CD4-positive, alpha-beta T cell treated with Interleukin-4 for 1 hour (primary cell): ENCODE results near the gene NCR1.
A peak's percentile ranks its signal among the peaks of the same experiment; 100 is the strongest.
"Not testable (repeated sequence)": the region's sequence is repeated elsewhere in the genome, so short reads cannot be mapped to it uniquely, and the experiment has no call there.

Experiments
- DNase-seq, 2 donors: peaks; one replicate each; pipeline ENCODE4 v3.0.0-alpha.2; 2020 to 2022

NCR1 gene

GRCh38 chr19:54905803-54906511 lies at the start of gene NCR1:
TSS of gene NCR1 (plus strand) at chr19:54906148. CDS start at chr19:54906188, 40 bp downstream.
- DNase-seq = peak; percentile 28 to 53

DNA sequence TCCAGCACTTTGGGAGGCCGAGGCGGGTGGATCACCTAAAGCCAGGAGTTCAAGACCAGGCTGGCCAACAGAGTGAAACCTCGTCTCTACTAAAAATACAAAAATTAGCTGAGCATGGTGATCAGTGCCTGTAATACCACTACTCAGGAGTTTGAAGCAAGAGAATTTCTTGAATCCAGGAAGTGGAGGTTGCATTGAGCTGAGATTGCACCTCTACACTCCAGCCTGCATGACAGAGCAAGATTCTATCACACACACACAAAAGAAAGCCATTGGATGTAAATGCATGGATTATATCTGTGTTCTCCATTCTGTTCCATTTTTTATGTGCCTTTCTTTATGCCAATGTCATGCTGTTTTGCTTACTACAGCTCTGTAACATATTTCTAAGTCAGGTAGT lies 47.5 kb upstream of the NCR1 start:
- not testable (repeated sequence) for DNase-seq

- peak in 1 of 2 donors; percentile 64 for DNase-seq
These were observed 46.5 kb upstream of the NCR1 start for GRCh38 chr19:54859421-54859820.

- DNase-seq = not testable (repeated sequence)
These were observed 42.5 kb upstream of the NCR1 start for GRCh38 chr19:54863459-54863858.

DNA sequence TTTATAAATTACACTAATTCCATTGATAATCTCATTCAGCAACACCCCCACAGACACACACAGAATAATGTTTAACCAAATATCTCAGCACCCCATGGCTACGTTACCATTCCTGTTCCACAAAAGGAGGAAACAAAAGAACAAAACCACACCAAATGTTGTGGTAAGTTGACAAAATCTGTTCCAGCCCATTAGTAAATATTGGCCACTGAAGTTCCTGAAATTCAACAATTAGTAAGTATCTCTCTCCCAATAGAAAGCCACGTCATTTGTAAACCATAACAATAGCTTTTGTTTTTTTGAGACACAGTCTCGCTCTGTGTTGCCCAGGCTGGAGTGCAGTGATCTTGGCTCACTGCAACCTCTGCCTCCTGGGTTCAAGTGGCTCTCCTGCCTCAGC lies 34.3 kb upstream of the NCR1 start:
- DNase-seq = no peak

DNA sequence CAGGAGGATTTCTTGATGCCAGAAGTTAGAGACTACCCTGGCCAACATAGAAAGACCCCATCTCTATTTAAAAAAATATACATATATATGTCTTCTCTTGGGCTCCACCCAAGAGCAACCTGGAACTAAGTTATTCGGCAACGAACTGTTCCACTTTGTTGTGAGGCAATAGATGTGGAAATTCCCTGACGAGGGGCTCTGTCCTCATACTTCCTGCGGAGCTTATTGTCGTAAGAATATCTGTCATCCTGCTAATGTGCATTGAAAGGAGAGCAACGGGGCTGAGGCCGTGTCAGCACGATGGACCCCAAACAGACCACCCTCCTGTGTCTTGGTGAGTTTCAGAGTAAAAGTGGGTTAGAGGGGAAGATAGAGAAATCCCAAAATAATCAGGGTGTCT lies 32.0 kb upstream of the NCR1 start, which contains the start of gene FCAR:
TSS of gene FCAR (plus strand) at position 246 of the 400 bp plus-strand sequence. CDS start at position 301, 55 bp downstream.
- DNase-seq = peak in 1 of 2 donors; percentile 72

- peak in 1 of 2 donors; percentile 4 for DNase-seq
These were observed 30.4 kb upstream of the NCR1 start for GRCh38 chr19:54875506-54875905.

DNA sequence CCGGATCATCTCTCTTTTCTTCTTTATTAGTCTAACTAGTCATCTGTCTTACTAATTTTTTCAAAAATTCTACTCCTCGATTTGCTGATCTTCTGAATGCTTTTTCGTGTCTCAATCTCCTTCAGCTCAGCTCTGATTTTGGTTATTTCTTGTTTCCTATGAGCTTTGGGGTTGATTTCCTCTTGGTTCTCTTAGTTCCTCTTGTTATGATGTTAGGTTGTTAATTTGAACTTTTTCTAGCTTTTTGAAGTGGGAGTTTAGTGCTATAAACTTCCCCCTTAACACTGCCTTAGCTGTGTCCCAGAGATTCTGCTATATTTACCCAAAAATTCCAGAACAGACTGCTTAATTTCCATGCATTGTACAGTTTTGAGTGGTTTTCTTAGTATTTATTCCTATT lies 28.5 kb upstream of the NCR1 start:
- no peak for DNase-seq

GRCh38 chr19:54881884-54882283 lies 24.1 kb upstream of the NCR1 start:
- no peak for DNase-seq

DNA sequence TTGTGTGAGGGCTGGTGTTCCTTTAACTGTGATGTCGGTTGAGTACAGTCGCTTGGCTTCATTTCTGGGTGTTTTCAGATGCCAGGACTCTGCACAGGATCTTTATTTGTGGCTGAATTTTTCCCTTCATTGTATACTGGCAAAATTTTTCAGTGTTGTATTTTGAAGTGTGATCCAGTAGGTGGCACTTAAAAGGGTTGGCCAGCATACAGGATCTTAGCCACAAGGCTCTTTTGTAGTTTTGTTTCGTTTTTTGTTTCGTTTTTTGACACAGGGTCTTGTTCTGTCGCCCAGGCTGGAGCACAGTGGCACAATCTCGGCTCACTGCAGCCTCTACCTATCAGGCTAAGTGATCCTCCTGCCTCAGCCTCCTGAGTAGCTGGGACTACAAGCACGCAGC lies 23.2 kb upstream of the NCR1 start:
- DNase-seq = peak in 1 of 2 donors; percentile 31

GRCh38 chr19:54883228-54883627 lies 22.7 kb upstream of the NCR1 start:
- DNase-seq = no peak

- DNase-seq = no peak
These were observed 17.7 kb upstream of the NCR1 start for GRCh38 chr19:54888239-54888638.

DNA sequence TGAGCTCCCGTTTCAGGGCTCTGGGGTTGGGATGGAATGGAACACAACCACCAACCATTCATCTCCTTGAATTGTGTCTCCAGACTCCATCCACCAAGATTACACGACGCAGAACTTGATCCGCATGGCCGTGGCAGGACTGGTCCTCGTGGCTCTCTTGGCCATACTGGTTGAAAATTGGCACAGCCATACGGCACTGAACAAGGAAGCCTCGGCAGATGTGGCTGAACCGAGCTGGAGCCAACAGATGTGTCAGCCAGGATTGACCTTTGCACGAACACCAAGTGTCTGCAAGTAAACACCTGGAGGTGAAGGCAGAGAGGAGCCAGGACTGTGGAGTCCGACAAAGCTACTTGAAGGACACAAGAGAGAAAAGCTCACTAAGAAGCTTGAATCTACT lies 16.4 kb upstream of the NCR1 start:
- DNase-seq = no peak

GRCh38 chr19:54893406-54893805 lies 12.5 kb upstream of the NCR1 start:
- DNase-seq = no peak

DNA sequence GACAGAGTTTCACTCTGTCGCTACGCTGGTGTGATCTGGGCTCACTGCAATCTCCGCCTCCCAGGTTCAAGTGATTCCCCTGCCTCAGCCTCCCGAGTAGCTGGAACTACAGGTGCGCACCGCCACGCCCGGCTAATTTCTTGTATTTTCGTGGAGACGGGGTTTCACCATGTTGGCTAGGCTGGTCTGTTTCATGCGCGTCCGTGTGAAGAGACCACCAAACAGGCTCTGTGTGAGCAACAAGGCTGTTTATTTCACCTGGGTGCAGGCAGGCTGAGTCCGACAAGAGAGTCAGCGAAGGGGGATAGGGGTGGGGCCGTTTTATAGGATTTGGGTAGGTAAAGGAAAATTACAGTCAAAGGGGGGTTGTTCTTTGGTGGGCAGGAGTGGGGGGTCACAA lies 11.8 kb upstream of the NCR1 start:
- not testable (repeated sequence) for DNase-seq

DNA sequence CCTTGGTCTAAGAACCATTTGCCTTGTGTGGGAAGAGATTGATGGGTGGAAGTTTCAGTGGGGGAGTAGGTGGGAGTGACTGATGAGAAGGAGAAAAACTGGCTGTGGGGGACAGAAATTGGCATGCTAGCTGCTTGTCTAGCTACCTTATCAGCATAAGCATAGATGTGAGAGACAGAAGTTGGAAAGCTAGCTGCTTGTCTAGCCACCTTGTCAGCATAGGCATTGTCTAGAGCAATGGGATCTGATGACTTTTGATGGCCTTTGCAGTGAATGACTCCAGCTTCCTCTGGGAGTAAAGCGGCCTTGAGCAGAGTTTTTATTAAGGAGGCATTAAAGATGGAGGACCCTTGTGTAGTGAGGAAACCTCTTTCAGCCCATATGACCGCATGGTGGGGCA lies 9.9 kb upstream of the NCR1 start:
- DNase-seq = no peak

- DNase-seq = not testable (repeated sequence)
These were observed 7.3 kb upstream of the NCR1 start for GRCh38 chr19:54898685-54899084.

DNA sequence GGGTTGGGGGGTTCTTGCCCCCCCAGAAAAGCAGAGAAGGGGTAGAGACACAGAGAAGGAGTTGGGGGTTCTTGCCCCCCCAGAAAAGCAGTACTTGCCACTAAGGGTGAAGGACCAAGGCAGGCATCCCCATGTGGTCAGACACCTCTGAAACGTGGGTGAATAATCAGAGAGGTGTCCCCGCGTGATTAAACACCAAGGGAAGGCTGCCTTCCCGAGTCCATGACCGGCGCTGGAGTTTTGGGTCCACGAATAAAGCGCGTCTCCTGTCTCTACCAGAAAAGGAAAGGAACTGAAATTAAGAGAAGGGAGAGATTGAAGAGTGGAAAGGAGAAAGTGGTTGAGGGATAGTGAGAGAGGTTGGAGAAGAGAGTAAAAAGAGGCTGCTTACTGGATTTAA lies 6.3 kb upstream of the NCR1 start:
- DNase-seq = not testable (repeated sequence)

DNA sequence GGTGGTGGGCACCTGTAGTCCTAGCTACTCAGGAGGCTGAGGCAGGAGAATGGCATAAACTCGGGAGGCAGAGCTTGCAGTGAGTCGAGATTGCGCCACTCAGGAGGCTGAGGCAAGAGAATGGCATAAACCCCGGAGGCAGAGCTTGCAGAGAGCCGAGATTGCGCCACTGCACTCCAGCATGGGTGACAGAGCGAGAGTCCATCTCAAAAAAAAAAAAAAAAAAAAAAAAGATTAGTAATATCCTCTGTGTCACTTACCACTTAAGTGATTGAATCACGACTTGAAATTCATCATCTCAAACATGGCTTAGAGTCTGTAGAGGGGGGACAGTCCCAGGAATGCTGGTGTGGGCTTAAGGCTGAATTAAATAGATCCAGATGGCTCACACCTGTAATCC lies 4.8 kb upstream of the NCR1 start:
- DNase-seq = peak in 1 of 2 donors; percentile 81

DNA sequence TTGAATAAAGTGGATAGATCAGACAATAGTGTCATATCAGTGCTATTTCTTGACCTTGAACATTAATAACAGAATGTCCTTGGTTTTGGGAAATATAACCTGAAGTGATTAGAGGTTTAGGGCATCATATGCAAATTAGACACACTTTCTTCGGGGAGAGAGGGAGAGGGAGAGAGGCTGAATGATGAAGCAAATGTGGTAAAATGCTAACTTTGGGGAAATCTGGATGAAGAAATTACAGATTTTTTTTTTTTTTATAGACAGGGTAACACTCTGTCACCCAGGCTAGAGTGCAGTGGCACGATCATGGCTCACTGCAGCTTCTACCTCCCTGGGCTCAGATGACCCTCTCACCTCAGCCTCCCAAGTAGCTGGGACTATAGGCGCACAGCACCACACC lies 3.9 kb upstream of the NCR1 start:
- no peak for DNase-seq

DNA sequence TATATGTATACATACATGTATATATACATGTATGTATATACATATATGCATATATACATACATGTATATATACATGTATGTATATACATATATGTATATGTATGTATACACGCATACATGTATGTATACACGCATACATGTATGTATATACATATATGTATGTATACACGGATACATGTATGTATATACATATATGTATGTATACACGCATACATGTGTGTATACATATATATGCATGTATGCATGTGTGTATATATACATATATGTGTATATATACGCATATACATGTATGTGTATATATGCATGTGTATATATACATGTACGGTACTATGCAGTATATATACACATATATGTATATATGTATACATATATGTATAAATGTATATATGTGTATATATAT lies 2.6 kb upstream of the NCR1 start:
- DNase-seq = no peak

DNA sequence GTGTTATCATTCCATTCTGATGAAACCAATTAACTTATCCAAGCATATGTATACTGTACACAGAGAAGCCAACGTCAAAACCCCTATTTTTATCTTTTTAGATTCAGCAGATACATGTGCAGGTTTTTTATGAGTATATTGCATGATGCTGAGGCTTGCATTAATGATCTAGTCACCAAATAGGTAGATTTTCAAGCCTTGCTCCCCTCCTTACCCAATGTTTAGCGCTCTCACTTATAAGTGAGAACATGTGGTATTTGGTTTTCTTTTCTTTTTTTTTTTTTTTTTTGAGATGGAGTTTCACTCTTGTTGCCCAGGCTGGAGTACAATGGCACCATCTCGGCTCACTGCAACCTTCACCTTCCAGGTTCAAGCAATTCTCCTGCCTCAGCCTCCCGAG lies 1.7 kb upstream of the NCR1 start:
- not testable (repeated sequence) for DNase-seq

DNA sequence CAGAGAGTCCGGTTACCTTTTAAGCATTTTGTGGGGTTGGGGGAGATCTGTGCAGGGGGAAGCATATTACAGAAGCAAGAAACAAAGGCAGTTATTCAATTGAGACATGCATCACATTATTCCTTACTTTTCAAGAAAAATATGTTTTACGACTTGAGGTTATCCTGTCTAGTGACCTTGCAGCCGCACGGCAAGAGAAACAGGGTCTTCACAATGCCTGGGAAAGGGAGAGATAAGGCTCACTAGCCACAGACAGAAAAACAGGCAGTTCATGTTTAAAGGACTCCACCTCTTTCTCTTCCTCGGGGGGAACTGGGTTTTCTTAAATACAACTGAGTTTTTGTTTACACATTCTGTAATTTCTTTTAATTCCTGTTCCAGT lies 536 bp upstream of the NCR1 start:
- no peak for DNase-seq

DNA sequence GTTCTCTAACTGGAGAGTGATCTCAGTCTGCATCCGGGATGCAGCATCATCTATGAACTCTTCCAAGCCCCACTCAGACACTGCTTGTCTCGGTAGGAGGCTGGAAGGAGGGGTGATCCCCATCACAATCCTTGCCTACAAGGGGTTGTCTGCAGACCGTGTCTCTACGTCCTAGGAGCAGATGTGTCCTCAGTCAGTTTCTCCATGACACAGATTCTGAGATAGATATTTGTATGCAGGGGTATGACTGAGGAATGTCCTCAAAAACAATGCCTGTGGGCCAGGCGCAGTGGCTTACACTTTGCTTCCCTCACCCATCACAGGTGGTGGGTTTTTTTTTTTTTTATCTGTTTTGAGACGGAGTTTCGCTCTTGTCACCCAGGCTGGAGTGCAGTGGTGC lies 871 bp downstream of the NCR1 start:
- no peak for DNase-seq

- not testable (repeated sequence) for DNase-seq
These were observed 2.0 kb downstream of the NCR1 start for GRCh38 chr19:54907899-54908298.
